Vagina (tissue), 2 donors: ENCODE results near the gene TLN1. TPM values are rescaled to one million over a fixed set of nuclear protein-coding genes. Genes with fewer than 3 reads are reported as not detected.

Experiments used
- DNase-seq, 2 donors: peaks; one replicate each; pipeline ENCODE4 v3.0.0-alpha.2; 2017; ENCODE audit errors: extremely low spot score in 2 of 2
- H3K27ac ChIP-seq: fragments of 200-600 bp; sonication (generic); one replicate; pipeline ENCODE4 v1.5.1; 2019
- H3K27me3 ChIP-seq: fragments of 200-600 bp; sonication (generic); one replicate; pipeline ENCODE4 v1.5.1; 2019
- H3K36me3 ChIP-seq, 2 donors: fragments of 200-600 bp; sonication (generic); one replicate each; pipeline ENCODE4 v1.5.1; 2017 to 2019
- H3K4me1 ChIP-seq: fragments of 200-600 bp; sonication (generic); one replicate; pipeline ENCODE4 v1.5.1; 2019
- H3K4me3 ChIP-seq, 2 donors: fragments of 200-600 bp; sonication (generic); 1 replicate in 1 of 2; 2 replicates in 1 of 2; pipeline ENCODE4 v1.5.1; 2016 to 2019
- H3K9me3 ChIP-seq: fragments of 200-600 bp; sonication (generic); one replicate; pipeline ENCODE4 v1.5.1; 2019
- POLR2A ChIP-seq, 2 donors: fragments of 450-650 bp; IDR thresholded peaks; one replicate each; pipeline ENCODE4 v1.6.1; 2017; ENCODE audit warnings: antibody characterized with exemption in 2 of 2, mild to moderate bottlenecking in 2 of 2, moderate library complexity in 2 of 2
- POLR2AphosphoS5 ChIP-seq, 2 donors: sonication (generic); formaldehyde crosslinking; IDR thresholded peaks; one replicate each; pipeline ENCODE4 v1.9.0; 2017; ENCODE audit warnings: antibody characterized with exemption in 2 of 2, mild to moderate bottlenecking in 2 of 2, low read depth in 1 of 2; ENCODE audit not compliant: insufficient read depth in 1 of 2
- intact Hi-C: fragments of 100-400 bp; cut with DNase I; formaldehyde crosslinking; loops from one replicate; pipeline ENCODE4 v1.15.1; 2023
- total RNA-seq: library from RNA; depleted of rRNA; stranded (reverse); fragments of >200 nt; gene quantifications from one replicate; pipeline ENCODE4 v1.2.3, GENCODE V29; 2016
- TF ChIP-seq, protein P1 (sequence below), 3 experiments: fragments of 450-650 bp in 2 of 3; fragments of 200-600 bp in 1 of 3; sonication (generic) in 1 of 3; IDR thresholded peaks; one replicate each; pipeline ENCODE4 v1.5.1; 2017 to 2019; ENCODE audit warnings: antibody characterized with exemption in 3 of 3, mild to moderate bottlenecking in 2 of 3, moderate library complexity in 2 of 3

Gene TLN1
- total RNA-seq, 1 donor from 2014 or later = 268 TPM

GRCh38 chr9:35658137-35658967 lies 73.6 kb downstream of the TLN1 start, which contains the start of gene CCDC107:
Gene CCDC107, plus strand, starts transcription at chr9:35658292. Its CDS starts 88 bp downstream, at chr9:35658380.
- intact Hi-C loops = loop anchor here (2.0 to 10.0 kb wide), 3 partner anchors 34 to 156 kb away; partner anchors contain the start of genes HINT2 and SPAG8
- peak within 1 kb of the TSS; percentile 96 for H3K27ac ChIP-seq
- DNase-seq = no peak
- TF ChIP-seq POLR2A (IDR thresholded peaks at IDR 0.05) (peak; percentile 83 to 96), POLR2AphosphoS5 (IDR thresholded peaks at IDR 0.05; ENCODE audit: insufficient read depth in 1 of 2, low read depth in 1 of 2) (peak in 1 of 2 donors; percentile 64)
- TF ChIP-seq, protein P1, sequence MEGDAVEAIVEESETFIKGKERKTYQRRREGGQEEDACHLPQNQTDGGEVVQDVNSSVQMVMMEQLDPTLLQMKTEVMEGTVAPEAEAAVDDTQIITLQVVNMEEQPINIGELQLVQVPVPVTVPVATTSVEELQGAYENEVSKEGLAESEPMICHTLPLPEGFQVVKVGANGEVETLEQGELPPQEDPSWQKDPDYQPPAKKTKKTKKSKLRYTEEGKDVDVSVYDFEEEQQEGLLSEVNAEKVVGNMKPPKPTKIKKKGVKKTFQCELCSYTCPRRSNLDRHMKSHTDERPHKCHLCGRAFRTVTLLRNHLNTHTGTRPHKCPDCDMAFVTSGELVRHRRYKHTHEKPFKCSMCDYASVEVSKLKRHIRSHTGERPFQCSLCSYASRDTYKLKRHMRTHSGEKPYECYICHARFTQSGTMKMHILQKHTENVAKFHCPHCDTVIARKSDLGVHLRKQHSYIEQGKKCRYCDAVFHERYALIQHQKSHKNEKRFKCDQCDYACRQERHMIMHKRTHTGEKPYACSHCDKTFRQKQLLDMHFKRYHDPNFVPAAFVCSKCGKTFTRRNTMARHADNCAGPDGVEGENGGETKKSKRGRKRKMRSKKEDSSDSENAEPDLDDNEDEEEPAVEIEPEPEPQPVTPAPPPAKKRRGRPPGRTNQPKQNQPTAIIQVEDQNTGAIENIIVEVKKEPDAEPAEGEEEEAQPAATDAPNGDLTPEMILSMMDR (IDR thresholded peaks at IDR 0.05) = peak in 2 of 3 experiments; percentile 31 to 63
- H3K36me3 ChIP-seq = peaks cover 0 to 11% of the 10 kb centered on the region in 2 donors
- no peaks in the 10 kb centered on the region for H3K9me3 ChIP-seq
- H3K27me3 ChIP-seq = no peaks in the 10 kb centered on the region
- H3K4me3 ChIP-seq = peak within 1 kb of the TSS; percentile 84 to 97
- peaks cover 18% of the 10 kb centered on the region for H3K4me1 ChIP-seq

DNA sequence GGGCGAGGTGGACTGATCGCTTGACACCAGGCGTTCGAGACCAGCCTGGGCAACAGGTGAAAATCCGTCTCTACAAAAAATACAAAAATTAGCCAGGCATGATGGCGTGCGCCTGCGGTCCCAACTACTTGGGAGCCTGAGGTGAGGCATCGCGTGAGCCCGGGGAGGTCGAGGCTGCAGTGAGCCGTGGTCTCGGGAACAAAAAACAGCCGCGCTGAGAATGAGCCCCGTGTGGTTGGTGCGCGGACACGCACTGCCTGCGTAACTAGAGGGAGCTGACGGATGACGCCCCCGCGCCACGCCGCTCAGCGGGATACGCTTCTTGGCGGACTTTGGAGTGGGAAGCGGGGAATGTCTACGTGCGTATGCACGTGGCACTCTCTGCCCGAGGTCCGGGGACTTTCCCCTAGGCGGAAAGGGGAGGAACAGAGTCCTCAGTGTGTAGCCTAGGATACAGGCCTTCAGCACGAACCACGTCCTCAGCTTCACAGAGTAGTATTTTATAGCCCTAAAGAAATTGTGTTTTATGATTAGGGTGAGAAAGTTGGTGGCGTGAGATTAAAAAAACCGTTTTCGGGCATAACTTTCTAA lies 74.4 kb downstream of the TLN1 start, which contains the start of gene RMRP:
RMRP (minus strand) TSS at position 474 of the 591 bp plus-strand sequence.
- Histone ChIP-seq H3K4me3 (peak within 1 kb of the TSS; percentile 84 to 97), H3K36me3 (peaks cover 0 to 11% of the 10 kb centered on the region in 2 donors), H3K4me1 (peaks cover 18% of the 10 kb centered on the region), H3K27me3 (no peaks in the 10 kb centered on the region), H3K9me3 (no peaks in the 10 kb centered on the region), H3K27ac (peak within 1 kb of the TSS; percentile 96)
- TF ChIP-seq POLR2A (IDR thresholded peaks at IDR 0.05) = peak in 1 of 2 donors; percentile 59
- TF ChIP-seq, protein P1 (IDR thresholded peaks at IDR 0.05) = peak in 2 of 3 experiments; percentile 3 to 43
- TF ChIP-seq POLR2AphosphoS5 (IDR thresholded peaks at IDR 0.05; ENCODE audit: insufficient read depth in 1 of 2, low read depth in 1 of 2) = peak; percentile 85 to 94
- peak in 1 of 2 donors; percentile 99 for DNase-seq
- intact Hi-C loops = loop anchor here (2.0 to 10.0 kb wide), 3 partner anchors 35 to 157 kb away; partner anchors contain the start of genes HINT2 and SPAG8

DNA sequence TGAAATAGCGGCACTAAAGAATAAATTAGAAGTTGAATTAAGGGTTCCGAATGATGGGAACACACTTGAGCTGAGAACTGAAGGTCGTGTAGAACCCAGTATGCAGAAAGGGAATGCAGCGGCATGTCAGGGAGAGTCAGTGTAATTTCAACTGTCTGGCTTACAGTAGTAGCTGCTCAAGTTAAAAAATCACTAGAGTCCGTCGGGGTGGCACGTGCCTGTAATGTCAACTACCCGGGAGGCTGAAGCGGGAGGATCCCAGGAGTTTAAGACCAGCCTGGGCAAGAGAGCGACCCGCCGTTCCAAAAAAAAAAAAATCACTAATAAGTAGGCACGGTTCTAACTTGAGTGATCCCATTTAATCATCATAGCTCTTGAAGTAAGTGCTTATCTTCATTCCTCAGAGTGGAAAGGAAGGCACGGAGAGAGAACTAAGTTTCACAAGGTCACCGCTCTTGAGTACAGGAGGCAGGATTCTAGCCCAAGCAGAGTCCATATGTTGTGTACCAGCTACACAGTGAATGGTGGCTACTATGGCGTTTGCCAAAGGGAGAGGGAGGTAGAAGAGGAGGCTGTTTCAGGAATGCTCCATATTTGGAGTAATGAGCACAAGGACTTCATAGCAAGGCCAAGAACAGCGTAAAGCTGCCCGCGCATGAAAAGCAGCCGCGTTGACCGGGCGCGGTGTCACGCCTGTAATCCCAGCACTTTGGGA lies 75.0 kb downstream of the TLN1 start:
- intact Hi-C loops = loop anchor here (5.0 to 10.0 kb wide), 2 partner anchors 35 to 158 kb away; partner anchors contain the start of genes HINT2 and SPAG8
- H3K27me3 ChIP-seq = no peaks in the 10 kb centered on the region
- H3K36me3 ChIP-seq = peaks cover 0 to 11% of the 10 kb centered on the region in 2 donors
- H3K9me3 ChIP-seq = no peaks in the 10 kb centered on the region
- H3K27ac ChIP-seq = peak overlapping the region; percentile 96
- no peak for DNase-seq
- peaks cover 18% of the 10 kb centered on the region for H3K4me1 ChIP-seq
- peak overlapping the region; percentile 47 to 97 for H3K4me3 ChIP-seq
- TF ChIP-seq POLR2A (IDR thresholded peaks at IDR 0.05) = no peak
- TF ChIP-seq POLR2AphosphoS5 (IDR thresholded peaks at IDR 0.05; ENCODE audit: insufficient read depth in 1 of 2, low read depth in 1 of 2) = no peak
- TF ChIP-seq, protein P1 (IDR thresholded peaks at IDR 0.05) = no peak

DNA sequence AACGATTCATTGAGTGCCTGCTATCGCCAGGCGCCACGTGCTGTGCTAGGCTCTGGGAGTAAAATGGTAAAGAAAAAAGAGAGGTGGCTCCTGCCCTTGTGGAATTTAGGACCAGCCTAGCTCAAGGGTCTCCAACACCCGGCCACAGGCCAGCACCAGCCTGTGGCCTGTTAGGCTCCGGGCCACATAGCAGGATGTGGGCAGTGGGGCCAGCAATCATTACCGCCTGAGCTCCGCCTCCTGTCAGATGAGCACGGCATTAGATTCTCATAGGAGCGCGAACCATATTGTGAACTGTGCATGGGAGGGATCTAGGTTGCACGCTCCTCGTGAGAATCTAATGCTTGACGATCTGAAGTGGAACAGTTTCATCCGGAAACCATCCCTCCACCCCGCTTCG lies 75.6 kb downstream of the TLN1 start:
- no peak for DNase-seq
- TF ChIP-seq POLR2A (IDR thresholded peaks at IDR 0.05) (no peak), POLR2AphosphoS5 (IDR thresholded peaks at IDR 0.05; ENCODE audit: insufficient read depth in 1 of 2, low read depth in 1 of 2) (no peak)
- TF ChIP-seq, protein P1 (IDR thresholded peaks at IDR 0.05) = no peak
- Histone ChIP-seq H3K27me3 (no peaks in the 10 kb centered on the region), H3K36me3 (peaks cover 0 to 11% of the 10 kb centered on the region in 2 donors), H3K4me1 (peaks cover 18% of the 10 kb centered on the region), H3K27ac (no peak overlapping the region), H3K4me3 (no peak overlapping the region), H3K9me3 (no peaks in the 10 kb centered on the region)
- intact Hi-C loops = loop anchor here (5.0 to 10.0 kb wide), 2 partner anchors 36 to 158 kb away; partner anchors contain the start of genes HINT2 and SPAG8
